Activated CD8-positive, alpha-beta T cell treated with anti-CD3 and anti-CD28 coated beads for 36 hours (primary cell): ENCODE measurements around the gene NEU4. TPM values are rescaled to one million over a fixed set of nuclear protein-coding genes. Genes with fewer than 3 reads are reported as not detected.

Experiments
- ATAC-seq: fragments of 200-7000 bp; cut with Tn5 transposase; one replicate; pipeline ENCODE4 v1.10.0; 2021; ENCODE audit warnings: mild to moderate bottlenecking, moderate library complexity
- CTCF ChIA-PET: fragments of 350-600 bp; sonication (Branson Sonifier 250); formaldehyde crosslinking; loops from one replicate; lab custom pipeline; 2021; ENCODE audit warnings: antibody characterized with exemption; lab: Charles Lee
- POLR2A ChIA-PET: fragments of 350-600 bp; sonication (Branson Sonifier 250); formaldehyde crosslinking; loops from one replicate; lab custom pipeline; 2021; ENCODE audit warnings: antibody characterized with exemption; lab: Charles Lee
- DNase-seq: peaks from one replicate; pipeline ENCODE4 v3.0.0-alpha.2; 2020
- H3K27ac Mint-ChIP-seq: one replicate; pipeline ENCODE4 v1.8.0; 2021; ENCODE audit warnings: mild to moderate bottlenecking, mixed read lengths
- H3K27me3 Mint-ChIP-seq: one replicate; pipeline ENCODE4 v1.8.0; 2021; ENCODE audit warnings: mixed read lengths
- H3K36me3 Mint-ChIP-seq: one replicate; pipeline ENCODE4 v1.8.0; 2021; ENCODE audit warnings: low read depth, mixed read lengths
- H3K4me1 Mint-ChIP-seq: one replicate; pipeline ENCODE4 v1.8.0; 2021; ENCODE audit warnings: low read depth, mixed read lengths
- H3K4me3 Mint-ChIP-seq: one replicate; pipeline ENCODE4 v1.8.0; 2021; ENCODE audit warnings: mild to moderate bottlenecking, moderate library complexity, mixed read lengths
- H3K9me3 Mint-ChIP-seq: one replicate; pipeline ENCODE4 v1.8.0; 2021; ENCODE audit warnings: mixed read lengths
- CTCF ChIP-seq: fragments of 200-600 bp; IDR thresholded peaks from one replicate; pipeline ENCODE4 v1.8.0; 2022; ENCODE audit warnings: antibody characterized with exemption, mild to moderate bottlenecking
- intact Hi-C: fragments of 100-400 bp; cut with micrococcal nuclease; formaldehyde crosslinking; loops from one replicate; pipeline ENCODE4 v1.10.0; 2022
- total RNA-seq, 2 experiments: library from RNA; stranded (reverse); gene quantifications; one replicate each; pipeline ENCODE4 v1.2.3, GENCODE V29; 2021

NEU4 gene
- total RNA-seq, 2 experiments from 2014 or later: 0.38 to 0.54 TPM

GRCh38 chr2:241852116-241852980, 43.4 kb downstream of the NEU4 start:
- no peak for DNase-seq
- intact Hi-C loops: no loop called here
- Mint-ChIP-seq H3K4me1 (peaks cover 8% of the 10 kb centered on the region), H3K9me3 (no peaks in the 10 kb centered on the region), H3K27me3 (no peaks in the 10 kb centered on the region), H3K27ac (no peak overlapping the region), H3K36me3 (no peaks in the 10 kb centered on the region), H3K4me3 (no peak overlapping the region)
- POLR2A ChIA-PET: no interaction called here
- no peak for TF ChIP-seq CTCF
- CTCF ChIA-PET: no interaction called here
- no peak for ATAC-seq

DNA sequence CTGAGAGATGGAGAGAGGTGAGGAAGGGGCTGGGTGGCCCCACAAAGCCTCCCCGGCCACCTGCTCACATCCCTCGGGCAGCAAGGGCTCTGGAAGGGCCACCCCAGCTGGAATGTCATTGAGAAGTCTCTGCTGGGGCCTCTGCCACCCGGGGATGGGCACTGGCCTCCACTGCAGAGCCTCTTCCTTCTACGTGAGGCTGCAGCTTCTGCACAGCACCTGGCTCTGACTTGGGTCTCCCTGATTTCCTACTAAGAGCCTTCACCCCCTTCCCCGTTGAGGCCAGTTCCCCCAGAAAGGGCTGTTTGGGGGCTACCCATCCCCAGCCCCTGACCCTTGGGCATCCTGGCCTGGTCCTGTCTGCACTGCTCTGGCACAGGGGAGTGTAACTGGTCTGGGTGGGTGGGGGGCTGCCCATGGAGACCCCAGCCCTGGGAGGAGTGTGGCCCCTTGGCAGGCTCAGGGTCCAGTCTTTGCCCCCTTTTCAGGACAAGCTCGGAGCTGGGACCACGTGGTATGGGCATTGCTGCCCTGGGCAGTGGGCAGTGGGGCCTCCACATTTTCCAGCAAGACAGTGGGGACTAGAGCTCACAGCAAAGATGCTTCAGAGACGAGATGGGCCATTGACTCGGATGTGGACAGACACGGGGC, 44.1 kb downstream of the NEU4 start:
- no peak for TF ChIP-seq CTCF
- Mint-ChIP-seq H3K4me1 (peaks cover 12% of the 10 kb centered on the region), H3K36me3 (peaks cover 2% of the 10 kb centered on the region), H3K27ac (no peak overlapping the region), H3K9me3 (no peaks in the 10 kb centered on the region), H3K4me3 (no peak overlapping the region), H3K27me3 (no peaks in the 10 kb centered on the region)
- ATAC-seq (no peak), DNase-seq (no peak)
- intact Hi-C loops: no loop called here
- CTCF ChIA-PET: no interaction called here
- POLR2A ChIA-PET: no interaction called here

GRCh38 chr2:241853651-241854341, 44.8 kb downstream of the NEU4 start:
- peaks cover 14% of the 10 kb centered on the region for H3K4me1 Mint-ChIP-seq
- H3K4me3 Mint-ChIP-seq: no peak overlapping the region
- no peak for TF ChIP-seq CTCF
- ChIA-PET CTCF (no interaction called here), POLR2A (no interaction called here)
- DNase-seq (peak; percentile 38), ATAC-seq (peak; percentile 22)
- H3K9me3 Mint-ChIP-seq: no peaks in the 10 kb centered on the region
- no peaks in the 10 kb centered on the region for H3K27me3 Mint-ChIP-seq
- H3K36me3 Mint-ChIP-seq: peaks cover 2% of the 10 kb centered on the region
- H3K27ac Mint-ChIP-seq: no peak overlapping the region
- intact Hi-C loops: no loop called here

DNA sequence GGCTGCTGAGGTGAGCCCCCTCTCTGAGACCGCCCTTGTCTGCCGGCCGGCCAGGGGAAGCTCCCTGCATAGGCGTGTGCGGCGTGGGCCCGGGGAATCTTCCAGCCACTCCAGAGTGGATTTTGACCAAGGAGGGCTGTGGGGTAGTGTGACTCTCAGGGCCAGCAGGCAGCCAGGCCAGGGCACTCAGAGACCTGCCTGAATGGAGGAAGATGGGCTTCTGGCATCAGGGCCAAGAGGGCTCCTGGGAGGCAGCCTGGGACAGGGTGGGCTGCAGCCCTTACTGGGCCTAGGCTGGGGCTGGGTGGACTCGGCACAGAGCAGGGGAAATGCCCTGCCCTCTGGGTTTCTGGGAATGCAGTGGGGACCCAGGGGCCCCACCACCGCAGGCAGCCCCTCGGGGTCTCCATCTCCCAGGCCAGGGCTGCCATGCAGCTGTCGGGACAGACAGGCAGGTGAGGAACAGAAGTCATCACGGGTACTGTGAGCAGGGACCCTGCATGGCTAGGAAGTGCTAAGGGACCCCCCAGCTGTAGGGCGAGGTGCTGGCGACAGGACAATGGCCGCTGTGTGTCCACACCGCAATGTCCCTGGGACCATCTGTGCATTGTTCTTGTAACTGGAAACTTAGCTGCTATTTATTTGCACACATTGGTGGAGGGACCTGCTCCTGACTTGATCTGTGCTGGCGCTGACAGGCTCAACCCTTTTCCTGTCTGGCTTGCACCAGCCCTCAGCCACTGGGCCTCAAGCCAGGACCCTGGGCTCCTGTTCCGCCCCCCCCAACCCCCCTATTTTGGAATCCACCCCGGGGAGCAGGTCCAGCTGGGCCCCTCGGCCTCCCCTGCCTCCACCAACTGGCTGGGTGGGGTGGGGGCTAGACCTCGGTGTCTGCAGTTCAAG, 45.6 kb downstream of the NEU4 start:
- no peak for DNase-seq

More for the DNA sequence above, 45.6 kb downstream of the NEU4 start:
- no peak for TF ChIP-seq CTCF
- ChIA-PET CTCF (no interaction called here), POLR2A (interaction anchor here (1.0 kb wide), 1 partner anchor 8 kb away, joined by 3 read pairs; no protein-coding TSS in a partner anchor)
- H3K27ac Mint-ChIP-seq: no peak overlapping the region
- ATAC-seq: no peak
- peaks cover 2% of the 10 kb centered on the region for H3K36me3 Mint-ChIP-seq
- peaks cover 15% of the 10 kb centered on the region for H3K4me1 Mint-ChIP-seq
- H3K27me3 Mint-ChIP-seq: no peaks in the 10 kb centered on the region
- intact Hi-C loops: no loop called here
- no peaks in the 10 kb centered on the region for H3K9me3 Mint-ChIP-seq
- no peak overlapping the region for H3K4me3 Mint-ChIP-seq
